Activated CD8-positive, alpha-beta memory T cell treated with anti-CD3 and anti-CD28 coated beads, Interleukin-2, amount 10 ng/mL, durations not matched to agents 7 days and 5 days (primary cell): ENCODE data around the gene CFAP61. TPM values are rescaled to one million over a fixed set of nuclear protein-coding genes. Genes with fewer than 3 reads are reported as not detected.
A peak's percentile ranks its signal among the peaks of the same experiment; 100 is the strongest.
"Not testable (repeated sequence)": the region's sequence is repeated elsewhere in the genome, so short reads cannot be mapped to it uniquely, and the experiment has no call there.

ENCODE experiments used
- ATAC-seq: fragments of 150-1000 bp; cut with Tn5 transposase; one replicate; pipeline ENCODE4 v1.10.0; 2021; ENCODE audit warnings: moderate library complexity
- CTCF ChIA-PET: fragments of 350-600 bp; sonication (Branson Sonifier 250); formaldehyde crosslinking; loops from one replicate; lab custom pipeline; 2021; ENCODE audit warnings: antibody characterized with exemption; lab: Charles Lee
- DNase-seq: peaks from one replicate; pipeline ENCODE4 v3.0.0-alpha.2; 2020
- H3K27ac Mint-ChIP-seq: one replicate; pipeline ENCODE4 v1.8.0; 2021; ENCODE audit warnings: mild to moderate bottlenecking, mixed read lengths
- H3K27me3 Mint-ChIP-seq: one replicate; pipeline ENCODE4 v1.8.0; 2021; ENCODE audit warnings: mixed read lengths
- H3K36me3 Mint-ChIP-seq: one replicate; pipeline ENCODE4 v1.8.0; 2021; ENCODE audit warnings: mild to moderate bottlenecking, mixed read lengths
- H3K4me1 Mint-ChIP-seq: one replicate; pipeline ENCODE4 v1.8.0; 2021; ENCODE audit warnings: mixed read lengths
- H3K4me3 Mint-ChIP-seq: one replicate; pipeline ENCODE4 v1.8.0; 2021; ENCODE audit warnings: mild to moderate bottlenecking, moderate library complexity, mixed read lengths
- H3K9me3 Mint-ChIP-seq: one replicate; pipeline ENCODE4 v1.8.0; 2022; ENCODE audit warnings: low read depth, mixed read lengths
- total RNA-seq, 2 experiments: library from RNA; stranded (reverse); gene quantifications; one replicate each; pipeline ENCODE4 v1.2.3, GENCODE V29; 2021

CFAP61 gene
- total RNA-seq, 2 experiments from 2014 or later, result not detected

- ATAC-seq, result no peak
- no peaks in the 10 kb centered on the region for H3K9me3 Mint-ChIP-seq
- CTCF ChIA-PET, result no interaction called here
- H3K36me3 Mint-ChIP-seq, result no peaks in the 10 kb centered on the region
- no peaks in the 10 kb centered on the region for H3K4me1 Mint-ChIP-seq
- H3K27me3 Mint-ChIP-seq, result peaks cover 2% of the 10 kb centered on the region
- no peak for DNase-seq
- H3K4me3 Mint-ChIP-seq, result no peak overlapping the region
- no peak overlapping the region for H3K27ac Mint-ChIP-seq
Observed at GRCh38 chr20:20230741-20231140, 178.4 kb downstream of the CFAP61 start.

DNA sequence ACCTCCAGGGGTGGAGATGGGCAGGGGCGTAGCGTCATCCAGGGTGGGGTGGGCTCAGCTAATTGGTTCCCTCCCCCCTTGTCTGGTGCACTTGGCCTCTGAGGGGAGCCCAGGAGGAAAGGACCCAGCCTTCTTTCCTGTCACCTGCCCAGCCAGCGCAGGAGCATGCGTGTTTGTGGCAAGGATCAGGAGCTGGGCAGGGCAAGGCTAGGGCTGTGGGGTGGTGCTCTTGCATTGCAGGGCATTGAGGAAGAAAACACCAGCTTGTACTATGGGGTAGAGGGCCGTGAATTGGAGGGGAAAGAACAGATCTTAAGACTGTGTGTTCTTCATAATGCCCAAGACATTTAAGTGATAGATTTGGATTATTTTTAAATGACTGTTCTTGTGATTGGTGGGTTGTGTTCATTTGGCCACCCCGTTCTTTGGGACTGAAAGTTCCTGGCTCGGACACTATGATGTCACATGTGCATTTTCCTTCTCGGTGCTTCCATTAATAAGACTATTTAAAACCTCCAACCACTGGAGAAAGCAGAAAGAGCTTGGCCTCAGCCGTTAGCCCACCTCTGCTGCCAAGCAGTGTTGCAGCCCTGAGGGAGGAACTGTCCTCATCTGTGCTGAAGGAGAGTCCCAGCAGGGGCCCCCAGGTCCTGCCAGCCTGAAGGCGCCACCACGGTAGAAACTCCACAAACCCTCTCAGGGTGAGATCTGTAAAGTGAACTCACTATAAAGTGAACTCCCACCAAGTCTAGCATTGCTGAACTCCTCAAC lies 179.4 kb downstream of the CFAP61 start:
- no peak overlapping the region for H3K4me3 Mint-ChIP-seq
- no peaks in the 10 kb centered on the region for H3K9me3 Mint-ChIP-seq
- no peaks in the 10 kb centered on the region for H3K4me1 Mint-ChIP-seq
- CTCF ChIA-PET, result no interaction called here
- ATAC-seq (no peak), DNase-seq (no peak)
- no peak overlapping the region for H3K27ac Mint-ChIP-seq
- peaks cover 2% of the 10 kb centered on the region for H3K27me3 Mint-ChIP-seq
- no peaks in the 10 kb centered on the region for H3K36me3 Mint-ChIP-seq

DNA sequence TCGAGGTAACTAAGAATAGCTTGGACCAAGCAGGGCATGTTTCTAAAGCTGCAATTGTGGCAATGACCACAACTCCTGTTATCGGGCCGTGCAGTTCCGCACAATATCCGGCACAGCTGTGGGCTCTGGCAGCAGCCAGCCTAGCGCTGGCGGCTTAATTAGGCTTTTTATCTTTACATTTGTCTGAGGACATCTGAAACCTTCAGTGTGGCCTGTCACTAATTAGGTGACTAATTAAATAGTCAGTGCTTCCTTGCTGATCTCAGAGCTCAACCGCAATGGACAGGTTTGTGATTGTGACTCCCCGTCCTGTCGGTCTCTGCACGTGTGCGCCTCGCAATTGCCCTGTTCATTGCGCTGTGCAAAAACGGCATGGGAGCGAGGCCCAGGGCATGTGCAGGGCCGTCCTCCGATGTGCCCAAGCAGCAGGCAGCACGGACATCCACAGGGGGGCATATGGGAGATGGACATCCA lies 180.7 kb downstream of the CFAP61 start:
- ATAC-seq (no peak), DNase-seq (no peak)
- no peak overlapping the region for H3K27ac Mint-ChIP-seq
- H3K4me3 Mint-ChIP-seq, result no peak overlapping the region
- H3K36me3 Mint-ChIP-seq, result no peaks in the 10 kb centered on the region
- CTCF ChIA-PET, result no interaction called here
- H3K27me3 Mint-ChIP-seq, result peaks cover 2% of the 10 kb centered on the region
- no peaks in the 10 kb centered on the region for H3K9me3 Mint-ChIP-seq
- H3K4me1 Mint-ChIP-seq, result no peaks in the 10 kb centered on the region

DNA sequence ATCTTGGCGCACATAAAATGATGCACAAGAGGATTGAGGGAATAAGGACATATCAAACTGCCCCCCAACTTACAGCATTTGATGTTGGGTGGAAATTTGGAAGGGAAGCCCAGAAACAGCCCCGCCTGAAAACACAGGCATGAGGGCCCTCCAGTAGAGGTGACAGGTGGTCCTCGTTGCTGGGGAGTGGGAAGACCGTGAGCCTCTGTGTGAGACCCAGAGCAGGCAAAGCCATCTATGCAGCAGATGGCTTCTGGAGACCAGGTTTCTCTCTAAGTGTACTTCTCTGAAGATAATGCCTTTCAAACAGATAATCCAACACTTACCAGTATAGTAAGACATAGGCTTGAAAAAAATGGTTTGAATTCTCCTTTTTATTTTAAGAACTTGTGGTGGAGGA lies 183.3 kb downstream of the CFAP61 start:
- Mint-ChIP-seq H3K4me3 (no peak overlapping the region), H3K27ac (no peak overlapping the region), H3K9me3 (no peaks in the 10 kb centered on the region), H3K4me1 (no peaks in the 10 kb centered on the region), H3K27me3 (peaks cover 5% of the 10 kb centered on the region), H3K36me3 (no peaks in the 10 kb centered on the region)
- no peak for DNase-seq
- CTCF ChIA-PET, result interaction anchor here (1.5 kb wide), 1 partner anchor 25 kb away, joined by 4 read pairs; no protein-coding TSS in a partner anchor
- no peak for ATAC-seq

DNA sequence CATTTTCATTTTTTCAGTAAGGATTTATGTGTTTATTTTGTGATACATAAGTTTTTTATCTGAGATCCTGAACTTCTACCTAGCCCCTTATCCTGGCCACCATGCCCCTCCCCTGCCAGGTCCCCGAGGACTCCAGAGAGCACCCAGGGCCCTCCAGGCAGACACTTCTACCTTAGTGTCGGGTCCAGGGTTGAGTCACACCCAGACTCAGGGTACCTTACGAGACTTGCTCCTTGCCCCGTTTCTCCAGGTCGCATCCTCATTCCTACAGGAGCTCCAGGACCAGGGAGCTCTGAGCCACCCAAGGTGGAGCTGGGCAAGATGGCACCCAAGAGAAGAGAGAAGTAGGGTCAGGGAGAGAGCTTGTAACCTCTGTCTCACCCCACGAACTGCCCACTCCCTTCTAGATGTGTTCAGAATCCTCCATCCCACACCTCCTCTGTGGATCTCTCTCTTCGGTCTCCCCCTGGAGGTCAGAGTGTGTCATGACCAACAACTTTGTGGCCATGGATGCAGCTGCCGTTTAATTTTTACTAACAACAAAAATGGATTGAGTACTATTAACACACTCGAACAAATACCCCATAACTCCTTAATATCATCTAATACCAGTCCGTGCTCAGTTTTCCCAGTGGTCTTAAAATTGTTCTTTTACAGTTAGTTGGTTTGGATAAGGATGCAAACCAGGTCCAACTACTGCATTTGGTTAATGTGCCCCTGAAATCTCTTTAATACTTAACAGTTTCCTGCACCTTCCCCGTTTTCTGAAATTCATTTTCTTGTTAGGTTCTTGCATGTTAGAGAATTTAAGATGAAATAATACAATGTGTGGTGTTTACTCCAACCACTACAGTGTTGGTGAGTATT lies 185.0 kb downstream of the CFAP61 start:
- H3K9me3 Mint-ChIP-seq, result no peaks in the 10 kb centered on the region
- ATAC-seq (peak; percentile 39), DNase-seq (no peak)

DNA sequence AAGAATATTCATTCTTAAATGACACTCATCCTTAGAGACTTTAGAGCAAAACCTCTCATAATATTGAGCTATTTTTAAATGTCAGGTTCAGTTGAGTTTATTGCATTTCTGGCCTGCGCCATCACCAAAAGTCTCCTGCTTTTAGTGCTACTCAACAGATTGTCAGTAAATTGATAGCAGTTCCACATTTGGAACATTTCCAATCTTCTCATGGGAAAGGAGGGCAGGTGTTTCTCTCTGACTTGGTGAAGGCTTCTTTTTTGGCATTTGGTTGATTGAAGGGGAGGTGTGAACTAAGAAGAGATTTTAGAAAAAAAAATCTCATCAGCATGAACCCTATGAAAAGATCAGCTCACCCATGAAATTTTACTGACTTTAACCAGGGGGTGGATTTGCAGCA lies 189.6 kb downstream of the CFAP61 start:
- H3K27ac Mint-ChIP-seq, result no peak overlapping the region
- ATAC-seq, result no peak
- H3K36me3 Mint-ChIP-seq, result no peaks in the 10 kb centered on the region
- H3K9me3 Mint-ChIP-seq, result no peaks in the 10 kb centered on the region
- CTCF ChIA-PET, result no interaction called here
- H3K27me3 Mint-ChIP-seq, result peaks cover 6% of the 10 kb centered on the region
- H3K4me3 Mint-ChIP-seq, result no peak overlapping the region
- H3K4me1 Mint-ChIP-seq, result no peaks in the 10 kb centered on the region
- DNase-seq, result no peak

More for the DNA sequence above, 185.0 kb downstream of the CFAP61 start:
- Mint-ChIP-seq H3K27me3 (peaks cover 6% of the 10 kb centered on the region), H3K27ac (no peak overlapping the region), H3K4me3 (no peak overlapping the region), H3K4me1 (no peaks in the 10 kb centered on the region), H3K36me3 (no peaks in the 10 kb centered on the region)
- CTCF ChIA-PET, result interaction anchor here (0.5 to 1.5 kb wide), 7 partner anchors 14 to 601 kb away, joined by 3 to 5 read pairs (median 4); no protein-coding TSS in a partner anchor

GRCh38 chr20:20244384-20244783 lies 192.1 kb downstream of the CFAP61 start:
- H3K36me3 Mint-ChIP-seq, H3K4me3 Mint-ChIP-seq, H3K9me3 Mint-ChIP-seq, CTCF ChIA-PET, H3K4me1 Mint-ChIP-seq, ATAC-seq, DNase-seq, H3K27ac Mint-ChIP-seq, H3K27me3 Mint-ChIP-seq: not testable (repeated sequence)

DNA sequence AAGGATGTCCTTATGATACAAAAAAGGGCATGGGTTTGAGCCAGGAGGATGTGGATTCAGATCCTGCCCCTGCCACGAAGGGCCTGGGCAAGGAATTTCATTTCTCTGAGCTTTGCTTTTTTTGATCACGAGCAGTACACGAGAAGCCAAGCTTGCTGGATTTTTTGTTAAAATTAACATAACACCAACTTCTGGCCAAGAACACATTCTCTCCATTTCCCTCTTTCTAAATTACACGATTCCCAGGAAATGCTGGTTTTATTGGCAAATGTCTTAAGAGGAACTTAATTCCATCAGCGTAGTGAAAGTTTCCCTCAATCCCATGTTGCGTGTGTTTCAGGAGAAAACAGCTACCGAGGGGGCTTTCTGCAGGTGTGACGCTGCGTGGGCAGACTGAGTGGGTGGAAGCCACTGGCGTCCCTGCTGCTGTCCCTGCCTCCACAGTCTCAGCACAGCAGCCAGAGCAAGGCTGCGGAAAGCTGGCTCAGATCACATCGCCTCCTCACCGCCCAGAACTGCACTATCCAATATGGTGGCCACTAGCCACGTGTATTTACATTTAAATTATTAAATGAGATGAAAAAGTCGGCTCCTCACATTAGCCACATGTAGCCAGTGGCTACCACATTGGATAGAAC lies 194.8 kb downstream of the CFAP61 start:
- Mint-ChIP-seq H3K27me3 (peaks cover under 1% of the 10 kb centered on the region), H3K9me3 (no peaks in the 10 kb centered on the region), H3K27ac (no peak overlapping the region), H3K36me3 (no peaks in the 10 kb centered on the region), H3K4me3 (no peak overlapping the region), H3K4me1 (no peaks in the 10 kb centered on the region)
- ATAC-seq (no peak), DNase-seq (no peak)
- CTCF ChIA-PET, result no interaction called here

DNA sequence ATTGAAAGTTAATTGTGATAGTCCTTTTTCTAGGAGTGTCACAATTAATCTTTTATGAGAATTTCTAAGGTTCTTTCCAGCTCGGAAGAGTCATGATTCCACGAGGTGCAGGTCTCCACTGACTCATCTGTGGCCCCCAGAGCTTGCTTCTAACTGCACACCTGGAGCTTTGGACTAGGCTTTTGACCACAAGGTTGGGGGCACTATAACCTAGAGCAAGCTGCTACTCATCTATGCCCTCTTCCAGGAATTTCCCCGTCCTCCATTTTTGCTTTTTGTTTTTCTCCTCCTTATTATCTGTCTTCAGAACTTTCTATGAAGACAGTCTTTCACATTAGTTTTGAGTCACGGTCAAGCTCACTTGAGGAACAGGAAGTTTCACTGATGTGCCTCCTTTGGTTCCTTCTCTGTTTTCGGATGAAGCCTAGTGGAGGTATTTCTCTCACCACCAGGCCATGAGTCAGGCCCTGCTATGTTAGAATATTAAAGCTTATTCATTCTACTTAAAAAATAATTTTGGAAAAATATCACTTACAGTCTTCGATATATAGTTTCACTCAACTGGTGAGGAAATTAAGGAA lies 196.4 kb downstream of the CFAP61 start:
- Mint-ChIP-seq H3K4me3 (no peak overlapping the region), H3K27ac (no peak overlapping the region), H3K4me1 (no peaks in the 10 kb centered on the region), H3K36me3 (no peaks in the 10 kb centered on the region), H3K9me3 (no peaks in the 10 kb centered on the region), H3K27me3 (no peaks in the 10 kb centered on the region)
- CTCF ChIA-PET, result no interaction called here
- ATAC-seq, result no peak
- no peak for DNase-seq

DNA sequence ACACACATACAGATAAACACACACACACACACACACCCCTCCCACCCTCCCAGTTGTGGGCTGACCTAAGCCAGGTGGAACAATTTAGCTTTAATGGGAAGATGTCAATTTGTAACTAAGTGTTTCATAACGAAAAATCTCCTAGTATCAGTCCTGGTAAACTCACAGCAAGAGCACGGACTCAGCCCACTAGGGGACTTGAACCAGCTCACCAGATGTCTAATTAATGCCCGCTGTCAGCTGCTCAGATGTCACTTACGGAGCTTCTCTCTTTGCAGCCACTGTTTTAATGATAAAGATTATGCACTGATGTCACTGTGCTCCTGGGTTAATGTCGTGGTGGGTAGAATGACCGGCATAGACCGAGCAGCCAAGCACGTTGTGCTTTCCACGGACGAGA lies 199.0 kb downstream of the CFAP61 start:
- CTCF ChIA-PET, result no interaction called here
- DNase-seq (no peak), ATAC-seq (no peak)
- Mint-ChIP-seq H3K4me1 (no peaks in the 10 kb centered on the region), H3K27ac (no peak overlapping the region), H3K9me3 (no peaks in the 10 kb centered on the region), H3K27me3 (peaks cover 3% of the 10 kb centered on the region), H3K36me3 (no peaks in the 10 kb centered on the region), H3K4me3 (no peak overlapping the region)

- CTCF ChIA-PET, result no interaction called here
- no peaks in the 10 kb centered on the region for H3K36me3 Mint-ChIP-seq
- no peaks in the 10 kb centered on the region for H3K9me3 Mint-ChIP-seq
- H3K27ac Mint-ChIP-seq, result no peak overlapping the region
- DNase-seq (no peak), ATAC-seq (no peak)
- H3K4me1 Mint-ChIP-seq, result no peaks in the 10 kb centered on the region
- no peak overlapping the region for H3K4me3 Mint-ChIP-seq
- peaks cover 3% of the 10 kb centered on the region for H3K27me3 Mint-ChIP-seq
Observed at GRCh38 chr20:20251836-20252235, 199.5 kb downstream of the CFAP61 start.

DNA sequence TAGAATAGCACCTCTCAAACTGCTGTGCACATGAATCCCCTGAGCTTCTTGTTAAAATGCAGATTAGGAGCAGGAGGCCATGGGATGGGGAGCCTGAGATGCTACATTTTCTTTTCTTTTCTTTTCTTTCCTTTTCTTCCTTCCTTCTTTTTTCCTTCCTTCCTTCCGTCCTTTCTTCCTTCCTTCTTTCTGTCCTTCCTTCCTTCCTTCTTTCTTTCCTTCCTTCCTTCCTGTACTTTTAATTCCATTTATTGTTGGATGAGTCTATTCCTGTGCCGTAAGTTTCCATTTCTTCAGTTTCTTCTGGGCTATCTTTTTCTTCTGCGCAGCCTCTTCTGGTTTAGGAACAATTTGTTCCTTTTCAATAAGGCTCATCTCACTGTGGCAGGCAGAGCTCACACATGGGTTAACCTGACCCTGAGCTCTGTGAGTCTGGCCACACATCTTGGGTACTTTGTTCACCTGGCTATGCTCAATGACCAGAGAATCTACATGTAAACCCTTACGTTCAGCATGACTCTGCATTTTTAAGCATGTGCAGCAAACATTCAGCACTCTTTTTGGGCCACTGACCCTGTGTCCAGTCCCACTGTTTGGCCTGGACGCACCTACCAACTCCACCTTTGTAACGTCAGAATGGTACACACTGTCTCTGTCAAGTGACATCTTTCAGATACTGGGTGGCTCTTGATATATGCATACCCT lies 200.9 kb downstream of the CFAP61 start:
- H3K4me3 Mint-ChIP-seq, result no peak overlapping the region

More for the DNA sequence above, 200.9 kb downstream of the CFAP61 start:
- H3K36me3 Mint-ChIP-seq, result no peaks in the 10 kb centered on the region
- H3K27me3 Mint-ChIP-seq, result peaks cover 3% of the 10 kb centered on the region
- no peaks in the 10 kb centered on the region for H3K4me1 Mint-ChIP-seq
- no peak for DNase-seq
- CTCF ChIA-PET, result no interaction called here
- ATAC-seq, result no peak
- no peak overlapping the region for H3K27ac Mint-ChIP-seq
- no peaks in the 10 kb centered on the region for H3K9me3 Mint-ChIP-seq
